Dedifferentiated amniotic fluid mesenchymal stem cell (primary cell): Measurements from ENCODE around the gene FGD4.

Experiments
- DNase-seq: peaks from one replicate; pipeline ENCODE4 v3.0.0-alpha.2; 2016; ENCODE audit errors: extremely low spot score

FGD4 gene

DNA sequence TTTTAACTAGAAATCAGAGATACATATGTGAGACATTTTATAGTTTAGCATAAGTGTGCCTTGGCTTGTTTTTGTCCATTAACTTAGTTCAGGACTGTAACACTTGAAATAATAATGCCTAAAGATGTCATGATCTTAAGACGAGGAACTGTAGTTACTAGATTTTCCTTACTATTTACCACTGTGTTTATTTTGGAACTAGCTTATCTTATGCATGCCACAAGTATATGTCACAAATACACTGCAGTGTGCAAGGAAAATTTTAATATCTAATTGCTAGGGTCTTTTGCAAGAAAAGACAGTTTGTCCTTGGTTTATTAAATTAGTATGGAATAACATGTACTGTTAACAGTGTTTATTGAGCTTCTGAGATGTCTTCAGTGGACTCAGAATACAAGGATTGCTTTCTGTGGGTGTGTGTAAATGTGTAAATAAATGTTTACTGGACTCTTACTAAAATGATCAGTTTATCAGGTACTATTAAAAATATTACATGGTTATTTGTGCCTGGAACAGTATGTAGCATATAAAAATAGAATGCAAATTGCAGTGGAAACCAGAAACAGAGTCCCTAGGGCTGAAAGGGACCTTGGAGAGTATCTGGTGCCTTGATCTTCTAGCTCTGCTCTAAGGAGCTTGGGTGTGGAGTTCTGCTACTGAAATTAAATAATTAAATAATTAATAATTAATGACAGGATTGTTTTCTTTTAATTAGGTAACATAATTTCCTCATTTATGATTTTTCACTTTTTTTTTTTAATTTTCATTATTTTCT lies 58.1 kb downstream of the FGD4 start:
- no peak for DNase-seq

GRCh38 chr12:32460638-32461037 lies 61.3 kb downstream of the FGD4 start:
- DNase-seq: no peak

GRCh38 chr12:32462908-32463307 lies 63.5 kb downstream of the FGD4 start:
- no peak for DNase-seq

GRCh38 chr12:32466187-32466586 lies 66.8 kb downstream of the FGD4 start:
- no peak for DNase-seq

DNA sequence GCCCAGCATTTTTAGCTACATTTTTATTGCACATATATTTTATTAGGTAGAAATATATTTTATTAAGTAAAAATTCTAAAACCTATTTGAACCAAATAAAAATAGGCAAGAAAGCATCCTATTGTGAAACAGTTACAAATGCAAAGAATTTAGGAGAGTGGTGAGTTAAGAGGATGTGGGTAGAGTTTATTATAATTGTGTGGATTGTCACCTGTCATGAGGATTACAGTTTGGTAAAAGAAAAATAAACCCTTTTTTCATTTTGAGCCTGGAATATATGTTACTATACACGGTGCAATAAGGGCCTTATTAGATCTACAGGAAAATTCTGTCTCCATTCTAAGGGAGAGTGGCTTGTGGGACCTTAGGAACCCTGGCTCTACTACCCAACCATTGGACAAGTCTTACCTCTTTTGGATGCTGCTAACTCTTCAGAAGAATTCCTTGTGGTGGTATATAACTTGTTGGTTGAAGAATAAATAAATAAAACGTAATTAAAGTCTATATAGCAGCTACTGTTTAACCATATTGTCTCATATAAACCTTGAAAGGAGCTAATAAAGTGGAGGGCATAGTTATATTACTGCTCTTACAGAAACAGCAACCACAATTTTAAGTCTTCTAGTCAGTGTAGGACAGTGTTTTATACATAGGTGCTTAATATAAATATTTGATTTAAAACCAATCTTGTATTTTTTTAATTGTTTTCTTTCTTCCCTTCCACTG lies 67.8 kb downstream of the FGD4 start:
- no peak for DNase-seq

- no peak for DNase-seq
Measured at GRCh38 chr12:32467959-32468863, 68.9 kb downstream of the FGD4 start.

GRCh38 chr12:32470936-32471470 lies 71.6 kb downstream of the FGD4 start:
- DNase-seq: no peak

GRCh38 chr12:32471591-32472001 lies 72.2 kb downstream of the FGD4 start:
- no peak for DNase-seq

DNA sequence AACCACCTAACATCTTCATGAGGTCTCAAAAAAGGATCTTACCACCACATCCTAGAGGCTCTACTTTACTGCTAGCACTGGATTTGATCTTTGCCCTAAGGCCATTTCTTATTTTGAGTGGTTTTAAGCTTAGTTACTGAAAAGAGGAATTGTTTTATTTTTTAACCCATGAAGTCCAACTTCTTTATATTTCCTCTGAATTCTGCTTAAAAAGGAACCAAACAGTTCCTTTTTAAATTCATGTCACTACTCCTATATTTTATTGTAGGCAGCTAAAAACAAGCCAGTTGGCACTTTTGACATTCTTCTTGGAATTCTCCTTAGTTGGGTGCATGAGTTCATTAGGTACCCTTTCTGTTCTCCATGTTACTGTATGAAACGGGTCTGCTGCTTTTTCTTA lies 76.4 kb downstream of the FGD4 start:
- no peak for DNase-seq

GRCh38 chr12:32476446-32476845 lies 77.1 kb downstream of the FGD4 start:
- DNase-seq: no peak

GRCh38 chr12:32477714-32478113 lies 78.4 kb downstream of the FGD4 start:
- no peak for DNase-seq

- DNase-seq: no peak
Measured at GRCh38 chr12:32478166-32478565, 78.8 kb downstream of the FGD4 start.

GRCh38 chr12:32478858-32479725 lies 79.7 kb downstream of the FGD4 start:
- DNase-seq: no peak

- DNase-seq: no peak
Measured at GRCh38 chr12:32482226-32482625, 82.9 kb downstream of the FGD4 start.

GRCh38 chr12:32483499-32483898 lies 84.1 kb downstream of the FGD4 start:
- DNase-seq: no peak

DNA sequence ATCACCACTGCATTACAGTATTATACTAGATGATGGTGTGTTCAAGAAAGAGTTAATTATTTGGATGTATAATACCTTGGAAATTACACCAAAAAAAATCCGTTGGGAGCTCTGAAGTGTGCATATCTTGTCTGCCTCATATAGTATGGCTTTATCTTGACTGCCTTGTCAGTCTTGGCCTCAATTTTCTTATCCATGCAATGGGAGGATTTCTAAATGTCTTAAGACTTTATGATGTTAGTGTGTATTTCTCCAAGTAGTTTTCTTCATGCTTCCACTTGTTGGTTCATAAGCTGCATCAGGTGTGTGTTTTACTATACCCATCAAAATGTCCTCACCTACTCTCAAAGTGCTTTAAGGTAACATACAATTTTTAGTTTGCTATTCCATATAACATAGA lies 84.6 kb downstream of the FGD4 start:
- DNase-seq: no peak

DNA sequence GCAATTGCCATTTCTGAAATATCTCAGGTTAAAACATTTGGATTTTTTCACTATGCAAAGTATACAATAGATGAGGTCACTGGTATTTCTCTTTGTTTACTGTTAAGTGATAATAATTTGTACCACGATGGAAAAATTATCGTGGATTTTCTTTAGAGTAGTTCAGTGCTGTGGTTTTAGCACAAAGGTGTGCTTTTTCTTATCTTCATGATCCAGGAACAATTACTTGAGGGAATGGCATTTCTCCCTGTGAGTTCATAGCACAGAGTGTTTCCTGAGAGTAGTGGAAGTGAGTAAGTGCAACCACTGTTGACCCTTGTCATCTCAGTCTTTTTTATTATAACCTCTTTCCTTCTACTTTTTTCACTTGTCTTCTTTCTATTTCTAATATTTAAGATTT lies 86.8 kb downstream of the FGD4 start:
- no peak for DNase-seq

- no peak for DNase-seq
Measured at GRCh38 chr12:32488132-32488531, 88.8 kb downstream of the FGD4 start.

DNA sequence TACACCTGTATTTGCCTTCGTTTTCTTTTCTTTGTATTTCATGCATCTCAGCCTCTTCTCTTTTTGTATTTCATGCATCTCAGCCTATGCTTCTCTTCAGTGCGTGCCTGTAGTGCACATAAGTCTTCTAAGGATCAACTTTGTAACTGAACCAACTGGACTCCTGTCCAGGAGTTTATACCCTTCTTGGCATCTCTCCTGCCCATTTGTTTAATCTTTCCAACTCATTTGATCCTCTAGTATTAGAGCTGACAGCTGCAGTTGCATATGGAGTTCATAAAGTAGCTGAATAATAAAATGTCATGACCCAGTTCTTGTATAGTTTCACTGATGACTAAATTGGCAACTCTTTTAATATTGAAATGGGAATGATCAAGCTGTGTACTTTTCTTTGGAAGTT lies 89.7 kb downstream of the FGD4 start:
- DNase-seq: no peak

- DNase-seq: no peak
Measured at GRCh38 chr12:32490801-32491200, 91.4 kb downstream of the FGD4 start.

- DNase-seq: no peak
Measured at GRCh38 chr12:32493282-32493681, 93.9 kb downstream of the FGD4 start.
